ENCODE data around the gene DDR1. TPM values are rescaled to one million over a fixed set of nuclear protein-coding genes. Genes with fewer than 3 reads are reported as not detected.
A peak's percentile ranks its signal among the peaks of the same experiment; 100 is the strongest.

The DDR1 gene
- total RNA-seq, 1 experiment from 2014 or later = 95.2 TPM

GRCh38 chr6:30940361-30940986, 56.2 kb downstream of the DDR1 start, which contains the start of gene MUCL3:
Gene MUCL3 (plus strand): TSS chr6:30940973. CDS start chr6:30941000, 27 bp downstream.
- intact Hi-C loops (cut with micrococcal nuclease; ENCODE audit: unreplicated experiment) = no loop called here
- DNase-seq (ENCODE audit: low read depth, low spot score) = no peak
- in situ Hi-C loops (cut with HindIII; ENCODE audit: low pct_unique_long_range_greater_than_20kb, low sequenced_read_pairs) = no loop called here
- no TSS peak for BruUV-seq (replicated peaks)
- H3K27ac ChIP-seq (ENCODE audit: low read length) = no peak within 1 kb of the TSS
- TF ChIP-seq POLR2AphosphoS5 (IDR thresholded peaks at IDR 0.05; ENCODE audit: low read depth, low read length) (no peak), CTCF (IDR thresholded peaks at IDR 0.05) (no peak), TCF7L2 (IDR thresholded peaks at IDR 0.05; ENCODE audit: low read depth, low read length) (no peak), SIN3A (IDR thresholded peaks at IDR 0.05; ENCODE audit: borderline replicate concordance, insufficient read depth, low read depth, low read length) (no peak), REST (IDR thresholded peaks at IDR 0.05; ENCODE audit: insufficient read depth in 1 of 2, low read depth in 2 of 2, low read length in 1 of 2) (no peak)
- H3K9me3 ChIP-seq (ENCODE audit: control insufficient read depth, insufficient read depth, low read depth, low read length) = no peaks in the 10 kb centered on the region
- peaks cover 8% of the 10 kb centered on the region; the same call in 1 of the 2 replicates for H3K4me1 ChIP-seq (ENCODE audit: control insufficient read depth, insufficient read depth, low read length)
- ChIA-PET POLR2A (no interaction called here), CTCF (no interaction called here)
- H3K36me3 ChIP-seq (ENCODE audit: control insufficient read depth, insufficient read depth, low read length) = no peaks in the 10 kb centered on the region
- H3K4me3 ChIP-seq (ENCODE audit: low read depth in 2 of 2, low read length in 2 of 2) = no peak within 1 kb of the TSS
- H3K27me3 ChIP-seq (ENCODE audit: control insufficient read depth, insufficient read depth, low read length) = peaks cover 8% of the 10 kb centered on the region
- no peak for ATAC-seq

- POLR2A ChIA-PET = no interaction called here
- no peak overlapping the region for H3K27ac ChIP-seq (ENCODE audit: low read length)
- intact Hi-C loops (cut with micrococcal nuclease; ENCODE audit: unreplicated experiment) = no loop called here
Observed at GRCh38 chr6:30942338-30943060, 58.2 kb downstream of the DDR1 start.

More at GRCh38 chr6:30942338-30943060, 58.2 kb downstream of the DDR1 start:
- Histone ChIP-seq H3K4me1 (ENCODE audit: control insufficient read depth, insufficient read depth, low read length) (peaks cover 8% of the 10 kb centered on the region; the same call in 1 of the 2 replicates), H3K9me3 (ENCODE audit: control insufficient read depth, insufficient read depth, low read depth, low read length) (no peaks in the 10 kb centered on the region), H3K36me3 (ENCODE audit: control insufficient read depth, insufficient read depth, low read length) (no peaks in the 10 kb centered on the region), H3K4me3 (ENCODE audit: low read depth in 2 of 2, low read length in 2 of 2) (no peak overlapping the region), H3K27me3 (ENCODE audit: control insufficient read depth, insufficient read depth, low read length) (peaks cover 10% of the 10 kb centered on the region)
- CTCF ChIA-PET = interaction anchor here (0.5 to 1.3 kb wide), 7 partner anchors 11 to 145 kb away, joined by 3 to 5 read pairs (median 4); partner anchors contain the start of gene SFTA2
- in situ Hi-C loops (cut with HindIII; ENCODE audit: low pct_unique_long_range_greater_than_20kb, low sequenced_read_pairs) = no loop called here
- no peak for TF ChIP-seq SIN3A (IDR thresholded peaks at IDR 0.05; ENCODE audit: borderline replicate concordance, insufficient read depth, low read depth, low read length)
- TF ChIP-seq CTCF (IDR thresholded peaks at IDR 0.05) = no peak; the same call in 1 of the 2 replicates
- no peak for TF ChIP-seq TCF7L2 (IDR thresholded peaks at IDR 0.05; ENCODE audit: low read depth, low read length)
- TF ChIP-seq REST (IDR thresholded peaks at IDR 0.05; ENCODE audit: insufficient read depth in 1 of 2, low read depth in 2 of 2, low read length in 1 of 2) = no peak
- TF ChIP-seq POLR2AphosphoS5 (IDR thresholded peaks at IDR 0.05; ENCODE audit: low read depth, low read length) = no peak
- ATAC-seq (peak; percentile 84), DNase-seq (ENCODE audit: low read depth, low spot score) (peak; percentile 39)
- no TSS peak for BruUV-seq (replicated peaks)

All from Panc1 (cell line).